GM18517 (cell line): ENCODE data around the gene TNFRSF17.

Source experiments
- ATAC-seq: cut with Tn5 transposase; IDR thresholded peaks from one replicate; pipeline ENCODE4 v1.9.1; 2021; ENCODE audit warnings: mild to moderate bottlenecking, moderate library complexity; ENCODE audit not compliant: unreplicated experiment

Gene TNFRSF17

DNA sequence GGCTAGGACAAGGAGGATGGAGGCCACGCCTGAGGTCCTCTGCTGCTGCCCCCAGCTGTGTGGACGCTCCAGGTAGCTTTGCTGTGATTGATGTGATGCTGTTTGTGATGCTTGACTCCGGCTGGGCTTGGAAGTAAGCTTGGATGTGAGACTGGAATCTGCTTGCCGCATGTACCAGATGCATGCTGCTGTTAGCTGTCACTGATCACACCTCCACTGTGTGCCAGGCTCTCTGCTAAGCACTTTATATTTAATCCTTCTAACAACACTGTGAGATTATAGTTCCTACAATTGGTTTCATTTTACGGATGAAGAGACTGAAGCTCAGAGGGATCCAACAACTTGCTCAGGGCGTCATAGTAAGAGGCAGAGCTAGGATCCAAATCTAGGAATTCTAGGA, 35.0 kb downstream of the TNFRSF17 start:
- ATAC-seq, result no peak

DNA sequence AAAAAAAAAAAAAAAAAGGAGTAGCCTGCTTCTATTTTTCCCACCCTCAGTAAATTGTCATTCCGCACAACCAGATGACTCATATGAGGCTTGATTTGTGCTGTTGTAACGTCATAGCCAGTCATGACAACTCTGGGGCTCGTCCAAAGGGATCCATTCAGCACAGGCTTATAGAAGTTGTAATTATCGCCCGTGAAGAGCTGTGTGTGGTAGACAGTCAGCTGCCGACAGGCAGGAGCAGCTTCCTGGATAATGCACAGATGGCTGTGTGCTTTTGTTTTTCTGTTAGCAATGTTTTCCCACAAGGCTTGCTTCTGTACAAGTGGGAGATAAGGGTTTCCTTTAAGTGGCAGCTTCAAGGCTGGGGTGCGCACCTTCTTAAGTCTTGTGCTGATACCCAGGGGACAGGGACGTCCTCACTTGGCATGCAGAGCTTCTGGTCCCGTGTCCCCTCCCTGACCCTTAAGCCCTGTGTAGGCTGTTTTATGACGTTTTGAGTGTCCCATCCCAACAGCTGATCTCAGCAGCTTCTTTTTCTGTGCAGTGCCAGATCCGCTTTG, 37.5 kb downstream of the TNFRSF17 start:
- ATAC-seq, result no peak

DNA sequence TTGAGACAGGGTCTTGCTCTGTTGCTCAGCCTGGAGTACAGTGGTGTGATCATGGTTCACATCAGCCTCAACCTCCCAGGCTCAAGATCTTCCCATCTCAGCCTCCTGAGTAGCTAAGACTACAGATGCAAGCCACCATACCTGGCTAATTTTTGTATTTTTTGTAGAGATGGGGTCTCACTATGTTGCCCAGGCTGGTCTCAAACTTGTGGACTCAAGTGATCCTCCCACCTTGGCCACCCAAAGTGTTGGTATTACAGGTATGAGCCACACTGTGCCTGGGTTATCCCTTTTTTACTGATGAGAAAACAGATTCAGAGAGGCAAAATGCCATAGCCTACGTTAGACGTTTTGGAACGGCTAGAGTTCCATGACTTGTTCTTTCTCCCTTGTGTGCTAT, 41.6 kb downstream of the TNFRSF17 start:
- no peak for ATAC-seq

DNA sequence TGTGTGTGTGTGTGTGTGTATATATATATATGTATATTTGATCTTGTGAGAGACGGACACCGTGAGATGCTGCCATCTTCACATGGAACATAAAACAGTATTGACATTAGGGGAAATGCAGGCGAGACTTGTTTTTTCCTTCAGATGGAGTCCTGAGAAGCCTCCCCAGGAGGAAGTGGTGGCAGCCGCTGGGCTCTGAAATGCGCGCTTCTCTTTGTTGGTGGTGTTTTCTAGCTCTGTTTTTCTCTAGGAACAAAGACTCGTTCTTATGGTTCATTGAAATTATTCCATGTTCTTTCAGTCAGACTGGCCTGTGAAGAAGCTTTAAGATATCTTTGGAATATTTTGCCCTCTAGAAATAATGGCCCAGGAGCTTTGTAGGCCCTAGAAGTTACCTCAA, 44.5 kb downstream of the TNFRSF17 start:
- no peak for ATAC-seq

DNA sequence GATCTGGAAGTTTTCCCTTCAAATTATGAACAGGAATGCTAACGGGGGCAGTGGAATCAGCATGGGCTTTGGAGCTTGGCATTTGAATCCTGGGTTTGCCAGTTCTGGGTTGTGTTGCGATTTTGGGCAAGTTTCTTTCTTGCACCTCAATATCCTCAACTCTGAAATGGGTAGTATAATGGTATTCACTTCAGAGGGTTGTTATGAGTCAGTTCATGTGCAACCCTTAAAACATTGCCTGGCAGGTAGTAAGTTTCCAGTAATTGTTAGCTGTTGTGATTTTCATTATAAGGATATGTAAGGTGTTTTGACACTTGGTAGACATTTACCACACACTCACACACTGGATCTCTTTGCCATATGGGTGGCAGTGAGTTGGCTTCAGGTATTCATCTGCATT, 44.9 kb downstream of the TNFRSF17 start:
- ATAC-seq, result no peak

DNA sequence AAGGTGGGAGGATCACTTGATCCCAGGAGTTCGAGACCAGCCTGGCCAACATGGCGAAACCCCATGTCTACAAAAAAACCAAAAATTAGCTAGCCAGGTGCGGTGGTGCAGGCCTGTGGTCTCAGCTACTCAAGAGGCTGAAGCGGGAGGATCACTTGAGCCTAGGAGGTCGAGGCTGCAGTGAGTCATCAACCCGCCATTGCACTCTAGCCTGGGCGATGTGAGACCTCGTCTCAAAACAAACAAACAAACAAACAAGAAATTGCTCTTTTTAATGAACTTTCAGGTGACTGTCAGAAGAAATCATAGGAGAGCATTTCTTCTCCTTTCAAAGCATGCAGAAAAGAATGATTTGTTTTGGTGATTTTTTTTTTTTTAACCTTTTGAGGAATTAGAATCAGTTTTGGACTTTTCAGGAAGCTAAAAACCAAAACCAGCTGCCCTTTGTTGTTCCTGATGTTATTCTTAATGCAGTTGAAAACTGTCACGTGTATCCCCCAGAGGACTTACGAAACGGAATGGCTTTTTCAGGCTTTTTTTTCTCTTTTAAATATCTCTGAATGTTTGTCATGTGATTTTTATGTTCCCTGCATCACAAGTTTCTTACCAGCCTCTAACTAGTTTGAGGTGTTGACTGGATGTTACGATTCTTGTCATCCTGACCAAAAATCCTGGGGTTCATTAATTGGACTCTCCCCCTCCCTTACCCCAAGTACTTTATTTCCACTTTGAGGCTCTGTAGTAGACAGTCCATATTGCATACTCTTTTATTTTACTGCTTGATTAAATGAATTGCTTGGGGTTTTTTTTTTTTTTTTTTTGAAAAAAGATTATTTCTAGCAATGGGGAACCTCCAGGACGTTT, 45.6 kb downstream of the TNFRSF17 start:
- ATAC-seq, result no peak

DNA sequence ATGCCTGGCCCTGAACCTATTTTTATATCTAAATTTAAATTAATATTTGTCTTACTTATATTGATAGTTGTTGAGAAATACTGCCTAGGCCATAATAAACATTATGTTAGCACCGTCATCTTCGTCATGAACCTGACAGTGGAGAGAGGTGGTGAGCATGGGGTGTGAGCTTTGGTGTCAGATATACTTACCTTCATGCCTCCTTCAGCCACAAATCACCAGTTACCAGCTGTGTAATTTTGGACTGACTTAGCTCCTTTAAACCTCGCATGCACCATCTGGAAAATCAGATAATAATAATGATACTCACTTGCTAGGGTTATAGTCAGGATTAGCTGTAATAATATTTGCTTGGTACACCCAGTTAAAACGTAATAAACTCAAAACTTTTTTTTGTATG, 46.6 kb downstream of the TNFRSF17 start:
- ATAC-seq, result no peak

DNA sequence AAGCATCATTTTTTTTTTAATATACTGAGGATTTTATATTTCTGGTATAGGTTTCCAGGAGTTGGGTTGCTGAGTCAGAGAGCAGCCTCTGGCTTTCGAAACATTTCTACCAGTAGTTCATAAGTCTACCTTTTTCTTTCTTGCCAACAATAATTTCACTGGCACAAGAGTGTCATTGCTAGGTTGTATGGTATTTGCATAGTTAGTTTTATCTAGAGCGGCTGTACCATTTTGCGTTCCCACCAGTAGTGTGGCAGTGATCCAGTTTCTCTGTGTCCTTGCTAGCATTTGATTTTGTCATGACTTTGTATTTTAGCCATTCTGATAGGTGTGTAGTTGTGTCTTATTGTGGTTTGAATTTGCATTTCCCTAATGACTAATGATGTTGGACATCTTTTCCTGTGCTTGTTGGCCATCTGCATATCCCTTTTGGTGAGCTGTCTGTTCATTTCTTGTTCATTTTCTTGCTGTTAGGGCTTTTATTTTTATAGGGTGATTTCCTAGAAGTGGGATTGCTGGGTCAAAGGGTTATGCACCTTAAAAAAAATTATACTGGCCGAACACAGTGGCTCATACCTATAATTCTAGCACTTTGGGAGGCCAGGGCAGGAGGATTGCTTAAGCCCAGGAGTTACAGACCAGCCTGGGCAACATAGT, 51.4 kb downstream of the TNFRSF17 start:
- no peak for ATAC-seq

DNA sequence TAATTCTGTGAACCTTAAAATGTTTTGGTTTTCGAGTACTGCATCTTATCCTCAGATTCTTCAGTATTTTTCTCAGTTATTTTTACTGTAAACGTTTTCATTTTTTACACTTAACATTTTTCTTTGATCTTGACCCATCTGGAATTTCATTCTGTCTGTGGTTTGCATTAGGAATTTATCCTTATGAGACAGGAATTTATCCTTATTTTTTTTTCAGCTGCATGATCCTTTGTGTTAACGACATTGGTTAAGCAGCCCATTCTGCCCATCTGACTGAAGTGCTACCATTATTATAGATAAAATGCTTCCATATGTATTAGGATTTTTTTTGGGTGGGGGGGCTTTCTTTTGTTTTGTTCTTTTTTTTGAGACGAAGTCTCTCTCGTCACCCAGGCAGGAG, 52.5 kb downstream of the TNFRSF17 start:
- ATAC-seq, result no peak
